ENCODE results near the gene HSPA4L. TPM values are rescaled to one million over a fixed set of nuclear protein-coding genes. Genes with fewer than 3 reads are reported as not detected.

The HSPA4L gene
- 1 to 10 TPM; 2.4 to 3.1 TPM for total RNA-seq

DNA sequence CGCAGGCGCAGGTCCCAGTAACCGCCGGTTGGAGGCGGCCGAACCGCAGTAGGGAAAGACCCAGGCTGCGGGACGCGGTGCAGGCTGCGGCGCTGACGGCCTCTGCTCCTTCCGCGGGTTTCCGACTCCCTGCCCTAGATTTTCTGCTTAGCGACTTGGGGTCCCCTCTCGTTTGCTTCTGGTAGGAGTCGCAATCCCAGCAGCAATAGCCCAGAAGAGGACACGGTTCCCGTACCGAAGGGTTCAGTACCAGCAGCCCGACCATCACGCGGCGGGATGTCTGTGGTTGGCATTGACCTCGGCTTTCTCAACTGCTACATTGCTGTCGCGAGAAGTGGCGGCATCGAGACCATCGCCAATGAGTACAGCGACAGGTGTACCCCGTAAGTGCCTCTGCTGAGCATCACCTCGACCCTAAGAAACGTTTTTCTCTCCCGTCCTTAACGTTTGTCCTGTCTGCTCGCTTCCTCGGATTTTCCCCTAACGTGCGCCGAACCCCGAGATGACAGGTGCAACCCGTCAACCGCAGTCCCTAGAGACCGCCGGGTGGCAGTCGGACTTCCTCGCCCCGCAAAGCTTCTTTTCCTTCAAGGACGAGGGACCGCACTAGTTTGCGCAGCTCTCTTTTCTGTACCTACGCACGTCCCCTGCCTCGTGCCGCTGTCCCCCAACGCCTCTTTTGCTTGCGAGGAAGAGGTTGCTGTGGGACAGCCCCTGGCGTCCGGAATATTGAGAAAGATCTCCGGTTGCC is at the start of gene HSPA4L:
HSPA4L (plus strand) TSS at position 48 of the 751 bp plus-strand sequence; CDS start at position 277, 229 bp downstream.
- Mint-ChIP-seq H3K9me3 (no peaks in the 10 kb centered on the region), H3K36me3 (ENCODE audit: low read depth) (peaks cover 9% of the 10 kb centered on the region), H3K4me3 (peak within 1 kb of the TSS; percentile 96), H3K27ac (peak within 1 kb of the TSS; percentile 93), H3K27me3 (peaks cover 53% of the 10 kb centered on the region), H3K4me1 (peaks cover 15% of the 10 kb centered on the region)
- ATAC-seq (replicated peaks) = peak; percentile 48

GRCh38 chr4:127732623-127733328 is 49.3 kb upstream of the HSPA4L start:
- Mint-ChIP-seq H3K4me3 (no peak overlapping the region), H3K36me3 (ENCODE audit: low read depth) (no peaks in the 10 kb centered on the region), H3K4me1 (no peaks in the 10 kb centered on the region), H3K27ac (no peak overlapping the region), H3K27me3 (no peaks in the 10 kb centered on the region), H3K9me3 (no peaks in the 10 kb centered on the region)
- peak; percentile 21 for ATAC-seq (replicated peaks)

DNA sequence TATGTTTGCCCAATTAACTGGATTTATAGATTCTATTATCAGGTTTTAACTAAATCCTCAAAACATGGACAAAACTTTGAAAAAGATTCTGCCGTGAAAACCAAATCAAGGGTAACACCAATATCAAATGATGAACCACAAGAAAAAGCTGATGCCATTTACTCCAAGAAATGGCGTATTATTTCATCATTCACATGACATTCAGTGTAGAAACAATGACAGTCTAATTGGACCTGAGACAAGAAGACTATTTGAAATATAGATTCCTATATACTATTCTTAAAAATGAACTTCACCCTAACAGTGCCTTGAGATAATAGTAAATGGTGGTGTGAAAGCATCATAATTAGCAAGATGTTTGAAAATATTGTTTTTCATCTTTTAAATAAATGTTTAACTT is 47.1 kb upstream of the HSPA4L start:
- Mint-ChIP-seq H3K4me3 (no peak overlapping the region), H3K4me1 (no peaks in the 10 kb centered on the region), H3K27me3 (peaks cover 7% of the 10 kb centered on the region), H3K27ac (no peak overlapping the region), H3K9me3 (no peaks in the 10 kb centered on the region), H3K36me3 (ENCODE audit: low read depth) (no peaks in the 10 kb centered on the region)
- no peak for ATAC-seq (replicated peaks)

- no peak for ATAC-seq (replicated peaks)
- H3K27ac Mint-ChIP-seq = no peak overlapping the region
- no peaks in the 10 kb centered on the region for H3K36me3 Mint-ChIP-seq (ENCODE audit: low read depth)
- no peaks in the 10 kb centered on the region for H3K4me1 Mint-ChIP-seq
- H3K27me3 Mint-ChIP-seq = peaks cover 9% of the 10 kb centered on the region
- H3K4me3 Mint-ChIP-seq = no peak overlapping the region
- H3K9me3 Mint-ChIP-seq = no peaks in the 10 kb centered on the region
These were observed 44.8 kb upstream of the HSPA4L start for GRCh38 chr4:127737295-127737694.

- peaks cover 24% of the 10 kb centered on the region for H3K27me3 Mint-ChIP-seq
- ATAC-seq (replicated peaks) = no peak
- H3K4me1 Mint-ChIP-seq = no peaks in the 10 kb centered on the region
- no peaks in the 10 kb centered on the region for H3K36me3 Mint-ChIP-seq (ENCODE audit: low read depth)
- no peak overlapping the region for H3K4me3 Mint-ChIP-seq
- H3K27ac Mint-ChIP-seq = no peak overlapping the region
- no peaks in the 10 kb centered on the region for H3K9me3 Mint-ChIP-seq
These were observed 40.9 kb upstream of the HSPA4L start for GRCh38 chr4:127741247-127741646.

DNA sequence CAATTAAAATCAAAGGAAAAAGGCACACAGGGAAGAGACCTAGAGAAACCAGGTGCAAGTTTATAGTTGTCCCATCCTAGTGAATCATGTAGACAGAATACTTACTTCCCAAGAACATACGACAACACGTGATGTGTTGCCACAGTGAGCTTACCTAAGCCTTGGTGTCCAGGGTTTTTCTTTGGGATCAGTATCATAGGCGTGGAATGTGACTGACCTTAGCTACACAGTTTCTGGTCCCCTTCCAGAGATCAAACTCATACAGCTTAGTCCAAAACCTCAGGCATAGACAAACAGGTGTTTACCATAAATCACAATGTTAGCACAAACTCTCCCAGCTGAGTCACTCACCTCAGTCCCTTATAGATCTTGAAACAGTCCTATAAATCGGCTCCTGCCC is 34.2 kb upstream of the HSPA4L start:
- Mint-ChIP-seq H3K4me1 (no peaks in the 10 kb centered on the region), H3K36me3 (ENCODE audit: low read depth) (no peaks in the 10 kb centered on the region), H3K9me3 (peaks cover 7% of the 10 kb centered on the region), H3K27me3 (peaks cover 17% of the 10 kb centered on the region), H3K27ac (no peak overlapping the region), H3K4me3 (no peak overlapping the region)
- ATAC-seq (replicated peaks) = no peak

DNA sequence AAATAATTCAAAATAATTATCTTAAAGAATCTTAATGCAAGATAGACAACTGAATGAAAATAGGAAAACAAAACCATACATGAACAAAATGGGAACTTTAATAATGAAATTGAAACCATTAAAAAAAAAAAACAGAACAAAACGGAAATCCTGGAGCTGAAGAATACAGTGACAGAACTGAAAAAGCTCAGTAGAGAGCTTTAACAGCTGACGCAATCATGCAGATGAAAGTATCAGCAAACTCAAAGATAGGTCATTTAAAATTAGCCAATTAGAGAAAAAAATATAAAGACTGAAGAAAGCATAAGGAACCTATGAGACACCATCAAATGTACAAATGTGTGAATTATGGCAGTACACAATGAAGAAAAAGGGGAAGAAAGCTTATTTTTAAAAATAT is 33.2 kb upstream of the HSPA4L start:
- ATAC-seq (replicated peaks) = no peak
- no peak overlapping the region for H3K27ac Mint-ChIP-seq
- H3K27me3 Mint-ChIP-seq = peaks cover 17% of the 10 kb centered on the region
- no peak overlapping the region for H3K4me3 Mint-ChIP-seq
- no peaks in the 10 kb centered on the region for H3K36me3 Mint-ChIP-seq (ENCODE audit: low read depth)
- H3K9me3 Mint-ChIP-seq = peaks cover 7% of the 10 kb centered on the region
- H3K4me1 Mint-ChIP-seq = no peaks in the 10 kb centered on the region

GRCh38 chr4:127756906-127757305 is 25.2 kb upstream of the HSPA4L start:
- Mint-ChIP-seq H3K4me1 (no peaks in the 10 kb centered on the region), H3K27me3 (peaks cover 7% of the 10 kb centered on the region), H3K36me3 (ENCODE audit: low read depth) (no peaks in the 10 kb centered on the region), H3K27ac (no peak overlapping the region), H3K4me3 (no peak overlapping the region), H3K9me3 (peaks cover 4% of the 10 kb centered on the region)
- ATAC-seq (replicated peaks) = no peak

- peaks cover 4% of the 10 kb centered on the region for H3K9me3 Mint-ChIP-seq
- H3K4me3 Mint-ChIP-seq = no peak overlapping the region
- ATAC-seq (replicated peaks) = no peak
- no peaks in the 10 kb centered on the region for H3K4me1 Mint-ChIP-seq
- no peaks in the 10 kb centered on the region for H3K36me3 Mint-ChIP-seq (ENCODE audit: low read depth)
- H3K27me3 Mint-ChIP-seq = peaks cover 4% of the 10 kb centered on the region
- no peak overlapping the region for H3K27ac Mint-ChIP-seq
These were observed 22.8 kb upstream of the HSPA4L start for GRCh38 chr4:127759228-127759820.

- Mint-ChIP-seq H3K36me3 (ENCODE audit: low read depth) (no peaks in the 10 kb centered on the region), H3K4me1 (no peaks in the 10 kb centered on the region), H3K27ac (no peak overlapping the region), H3K4me3 (no peak overlapping the region), H3K9me3 (peaks cover 4% of the 10 kb centered on the region), H3K27me3 (peaks cover 4% of the 10 kb centered on the region)
- ATAC-seq (replicated peaks) = no peak
These were observed 22.2 kb upstream of the HSPA4L start for GRCh38 chr4:127759893-127760292.

DNA sequence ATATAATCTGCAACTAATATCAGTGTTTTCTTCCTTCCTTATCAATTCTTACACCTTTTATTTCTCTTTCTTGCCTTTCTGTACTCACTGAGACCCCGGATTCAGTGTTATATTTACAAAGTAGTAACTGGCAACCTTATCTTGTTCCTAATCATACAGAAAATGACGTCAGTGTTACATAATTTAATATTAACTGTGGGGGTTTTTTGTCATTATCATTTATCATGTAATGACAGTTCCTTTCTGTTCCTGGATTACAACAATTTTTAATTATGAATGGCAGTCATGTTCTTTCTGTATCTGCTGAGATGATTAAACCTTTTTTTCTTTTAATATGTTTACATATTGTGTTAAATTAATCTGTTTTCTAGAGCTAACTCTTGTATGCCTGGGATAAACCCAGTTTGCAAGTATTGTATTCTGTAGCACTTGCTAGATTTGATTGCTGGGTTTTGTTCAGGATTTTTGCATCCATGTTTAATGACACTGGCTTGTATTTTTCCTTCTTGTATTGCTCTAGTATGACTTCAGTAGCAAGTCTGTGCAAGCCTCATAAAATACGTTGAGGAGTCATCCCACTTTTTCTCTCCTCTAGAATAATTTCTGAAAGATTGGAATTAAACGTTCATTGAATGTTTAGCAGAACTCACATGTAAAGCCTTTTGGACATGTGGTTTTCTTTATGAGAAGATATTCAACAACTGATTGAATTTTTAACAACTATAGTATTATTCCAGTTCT is 10.4 kb upstream of the HSPA4L start:
- Mint-ChIP-seq H3K4me1 (no peaks in the 10 kb centered on the region), H3K27ac (no peak overlapping the region), H3K9me3 (no peaks in the 10 kb centered on the region), H3K27me3 (peaks cover 35% of the 10 kb centered on the region), H3K36me3 (ENCODE audit: low read depth) (no peaks in the 10 kb centered on the region), H3K4me3 (no peak overlapping the region)
- ATAC-seq (replicated peaks) = no peak

DNA sequence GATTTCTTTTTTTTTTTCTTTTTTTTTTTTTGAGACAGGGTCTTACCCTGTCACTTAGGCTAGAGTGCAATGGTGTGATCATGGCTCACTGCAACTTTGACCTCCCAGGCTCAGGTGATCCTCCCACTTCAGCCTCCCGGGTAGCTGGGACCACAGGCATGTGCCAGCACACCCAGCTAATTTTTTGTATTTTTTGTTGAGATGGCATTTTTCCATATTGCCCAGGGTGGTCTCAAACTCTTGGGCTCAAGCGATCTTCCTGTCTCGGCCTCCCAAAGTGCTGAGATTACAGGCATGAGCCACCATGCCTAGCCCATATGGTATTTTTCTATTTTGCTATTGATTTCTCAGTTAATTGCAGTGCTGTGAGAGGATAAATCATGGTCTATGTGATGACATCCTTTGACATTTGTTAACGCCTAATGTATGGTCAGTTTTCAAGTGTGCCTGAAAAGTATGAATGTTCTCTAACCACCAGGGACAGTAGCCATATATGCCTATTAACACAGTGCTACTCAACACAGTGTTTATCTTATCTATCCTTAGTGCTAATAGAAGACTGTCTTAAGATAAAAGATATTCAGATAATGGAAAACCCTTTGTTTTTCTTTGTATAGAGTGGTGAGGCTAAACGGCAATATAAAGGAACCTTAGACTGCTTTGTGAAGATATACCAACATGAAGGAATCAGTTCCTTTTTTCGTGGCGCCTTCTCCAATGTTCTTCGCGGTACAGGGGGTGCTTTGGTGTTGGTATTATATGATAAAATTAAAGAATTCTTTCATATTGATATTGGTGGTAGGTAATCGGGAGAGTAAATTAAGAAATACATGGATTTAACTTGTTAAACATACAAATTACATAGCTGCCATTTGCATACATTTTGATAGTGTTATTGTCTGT is 9.1 kb upstream of the HSPA4L start:
- Mint-ChIP-seq H3K27ac (no peak overlapping the region), H3K27me3 (peaks cover 44% of the 10 kb centered on the region), H3K9me3 (no peaks in the 10 kb centered on the region), H3K4me1 (no peaks in the 10 kb centered on the region), H3K4me3 (no peak overlapping the region), H3K36me3 (ENCODE audit: low read depth) (no peaks in the 10 kb centered on the region)
- ATAC-seq (replicated peaks) = no peak

- H3K36me3 Mint-ChIP-seq (ENCODE audit: low read depth) = no peaks in the 10 kb centered on the region
- H3K27ac Mint-ChIP-seq = no peak overlapping the region
- H3K9me3 Mint-ChIP-seq = no peaks in the 10 kb centered on the region
- peaks cover 1% of the 10 kb centered on the region for H3K4me1 Mint-ChIP-seq
- H3K27me3 Mint-ChIP-seq = peaks cover 59% of the 10 kb centered on the region
- no peak for ATAC-seq (replicated peaks)
- no peak overlapping the region for H3K4me3 Mint-ChIP-seq
These were observed 6.3 kb upstream of the HSPA4L start for GRCh38 chr4:127775843-127776242.

GRCh38 chr4:127776620-127777019 is 5.5 kb upstream of the HSPA4L start:
- H3K27ac Mint-ChIP-seq = no peak overlapping the region
- H3K4me3 Mint-ChIP-seq = no peak overlapping the region
- H3K4me1 Mint-ChIP-seq = peaks cover 6% of the 10 kb centered on the region
- no peaks in the 10 kb centered on the region for H3K9me3 Mint-ChIP-seq
- ATAC-seq (replicated peaks) = no peak
- H3K27me3 Mint-ChIP-seq = peaks cover 60% of the 10 kb centered on the region
- no peaks in the 10 kb centered on the region for H3K36me3 Mint-ChIP-seq (ENCODE audit: low read depth)
